GM12872 (cell line): ENCODE measurements around the gene OMP.

ENCODE experiments used
- TF ChIP-seq, protein P1 (sequence below): IDR thresholded peaks from 3 replicates; pipeline ENCODE4 v1.5.1; 2011; ENCODE audit warnings: low read depth, mild to moderate bottlenecking, low read length, moderate library complexity; ENCODE audit not compliant: insufficient read depth

The OMP gene

DNA sequence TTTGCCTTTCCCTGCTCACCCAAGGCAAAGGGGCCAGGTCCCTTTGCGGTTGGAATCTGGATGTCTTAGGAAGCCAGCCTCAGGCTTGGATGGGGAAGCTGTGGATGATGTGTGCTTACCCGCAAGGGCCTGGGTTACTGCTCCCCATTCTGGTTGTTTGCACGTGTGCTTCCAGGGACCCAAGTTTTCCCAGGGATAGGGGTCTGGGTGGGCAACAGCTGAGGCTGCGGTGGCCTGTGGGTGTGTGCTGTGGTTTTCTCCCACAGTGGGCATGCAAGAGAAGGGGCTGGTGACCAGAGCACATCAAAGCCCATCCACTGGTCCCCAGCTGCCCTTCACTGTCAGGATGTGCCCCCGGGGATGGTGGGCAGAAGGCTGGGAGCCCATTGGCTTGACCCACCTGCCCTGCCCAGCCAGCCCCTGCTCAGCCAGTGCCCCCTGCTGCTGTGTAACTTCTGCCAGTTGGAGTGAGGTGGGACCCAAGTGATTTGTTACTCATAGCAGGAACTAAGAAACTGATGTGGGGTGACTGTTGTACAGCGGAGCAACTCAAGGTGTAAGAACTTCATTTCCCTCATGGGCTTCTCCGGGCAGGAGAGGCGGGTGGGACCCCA is 32.6 kb upstream of the OMP start:
- TF ChIP-seq, protein P1, sequence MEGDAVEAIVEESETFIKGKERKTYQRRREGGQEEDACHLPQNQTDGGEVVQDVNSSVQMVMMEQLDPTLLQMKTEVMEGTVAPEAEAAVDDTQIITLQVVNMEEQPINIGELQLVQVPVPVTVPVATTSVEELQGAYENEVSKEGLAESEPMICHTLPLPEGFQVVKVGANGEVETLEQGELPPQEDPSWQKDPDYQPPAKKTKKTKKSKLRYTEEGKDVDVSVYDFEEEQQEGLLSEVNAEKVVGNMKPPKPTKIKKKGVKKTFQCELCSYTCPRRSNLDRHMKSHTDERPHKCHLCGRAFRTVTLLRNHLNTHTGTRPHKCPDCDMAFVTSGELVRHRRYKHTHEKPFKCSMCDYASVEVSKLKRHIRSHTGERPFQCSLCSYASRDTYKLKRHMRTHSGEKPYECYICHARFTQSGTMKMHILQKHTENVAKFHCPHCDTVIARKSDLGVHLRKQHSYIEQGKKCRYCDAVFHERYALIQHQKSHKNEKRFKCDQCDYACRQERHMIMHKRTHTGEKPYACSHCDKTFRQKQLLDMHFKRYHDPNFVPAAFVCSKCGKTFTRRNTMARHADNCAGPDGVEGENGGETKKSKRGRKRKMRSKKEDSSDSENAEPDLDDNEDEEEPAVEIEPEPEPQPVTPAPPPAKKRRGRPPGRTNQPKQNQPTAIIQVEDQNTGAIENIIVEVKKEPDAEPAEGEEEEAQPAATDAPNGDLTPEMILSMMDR, result no peak

DNA sequence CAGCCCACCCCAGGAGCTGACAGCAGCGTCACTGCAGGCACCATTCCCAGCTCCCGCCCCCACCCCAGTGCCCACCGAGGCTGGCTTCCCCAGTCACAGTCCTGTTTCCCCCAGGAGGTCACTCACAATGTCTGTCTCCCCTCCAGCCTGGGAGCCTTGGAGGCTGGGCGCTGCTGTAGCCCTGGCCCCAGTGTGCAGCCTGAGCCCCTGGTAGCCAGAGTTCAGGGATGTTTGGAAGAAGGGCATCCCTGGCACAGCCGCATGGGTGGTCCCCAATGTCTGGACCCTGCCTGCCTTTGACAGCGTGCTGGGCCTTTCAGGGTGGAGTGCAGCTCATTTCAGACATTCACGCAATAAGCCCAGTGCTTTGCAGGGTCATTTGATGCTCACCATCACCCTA is 31.6 kb upstream of the OMP start:
- TF ChIP-seq, protein P1, result no peak

DNA sequence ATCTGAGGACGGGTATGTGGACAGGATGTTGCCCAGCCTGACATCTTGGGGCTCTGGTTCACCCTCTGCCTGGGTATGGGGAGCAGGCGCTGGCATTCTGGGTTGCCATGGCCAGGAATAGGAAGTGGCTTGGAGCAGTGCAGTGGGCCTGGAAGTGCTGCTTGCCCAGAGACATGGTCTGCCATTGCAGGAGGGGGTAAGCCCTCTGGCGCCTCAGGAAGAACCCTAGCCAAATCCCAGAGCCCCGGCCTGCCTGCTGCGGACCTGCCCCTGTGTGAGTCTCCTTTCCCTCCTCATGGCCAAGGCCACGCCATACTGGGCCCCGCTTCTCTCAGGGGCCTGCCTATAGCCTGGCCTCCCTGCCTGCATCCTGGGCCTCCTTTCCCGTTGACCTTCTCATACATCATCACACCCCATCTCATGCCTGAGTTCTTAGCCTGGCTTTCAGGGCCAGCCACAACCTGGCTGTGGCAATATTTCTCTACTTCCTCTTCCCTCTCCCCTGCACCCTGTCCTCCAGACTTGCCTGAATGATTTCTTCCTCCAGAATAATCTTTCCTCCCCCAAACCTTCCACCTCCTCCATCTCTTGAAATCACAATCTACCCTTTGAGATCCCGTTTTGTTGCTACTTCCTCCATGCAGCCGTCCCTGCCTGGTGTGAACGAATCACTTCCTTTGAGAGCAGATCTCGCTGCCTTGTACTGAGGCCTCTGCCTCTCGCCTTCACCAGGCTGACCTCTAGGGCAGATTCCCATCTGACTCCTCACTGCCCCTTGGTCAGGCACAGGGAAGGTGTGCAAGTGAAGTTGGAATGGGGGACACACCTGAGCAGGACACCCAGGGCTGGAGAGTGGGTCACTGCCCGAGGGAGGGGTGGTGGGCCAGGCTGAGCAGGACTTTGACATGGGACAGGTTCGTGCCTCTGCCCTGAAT is 30.7 kb upstream of the OMP start:
- TF ChIP-seq, protein P1, result no peak

DNA sequence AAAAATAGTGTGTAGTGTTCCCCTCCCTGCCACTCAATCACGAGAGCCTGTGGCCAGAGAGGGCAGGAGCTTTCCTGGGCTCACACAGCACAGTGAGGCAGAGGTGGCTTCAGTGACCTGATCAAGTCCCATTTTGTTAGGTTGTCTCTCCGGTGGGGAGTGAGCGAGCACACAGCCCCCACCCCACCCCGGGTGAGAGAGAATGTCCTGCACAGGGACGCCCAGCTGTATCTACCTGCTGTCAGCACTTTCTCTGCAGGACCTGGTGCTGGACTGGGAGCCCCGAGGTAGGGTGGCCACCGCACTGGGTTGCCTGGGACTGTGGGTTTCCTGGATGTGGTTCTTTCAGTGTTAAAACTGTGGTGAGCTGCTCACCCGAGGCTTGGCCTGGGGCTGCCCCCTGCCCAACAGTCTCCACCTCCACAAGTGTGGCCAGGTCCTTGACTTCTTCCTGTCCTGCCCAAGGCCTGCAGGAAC is 29.8 kb upstream of the OMP start:
- TF ChIP-seq, protein P1, result no peak

DNA sequence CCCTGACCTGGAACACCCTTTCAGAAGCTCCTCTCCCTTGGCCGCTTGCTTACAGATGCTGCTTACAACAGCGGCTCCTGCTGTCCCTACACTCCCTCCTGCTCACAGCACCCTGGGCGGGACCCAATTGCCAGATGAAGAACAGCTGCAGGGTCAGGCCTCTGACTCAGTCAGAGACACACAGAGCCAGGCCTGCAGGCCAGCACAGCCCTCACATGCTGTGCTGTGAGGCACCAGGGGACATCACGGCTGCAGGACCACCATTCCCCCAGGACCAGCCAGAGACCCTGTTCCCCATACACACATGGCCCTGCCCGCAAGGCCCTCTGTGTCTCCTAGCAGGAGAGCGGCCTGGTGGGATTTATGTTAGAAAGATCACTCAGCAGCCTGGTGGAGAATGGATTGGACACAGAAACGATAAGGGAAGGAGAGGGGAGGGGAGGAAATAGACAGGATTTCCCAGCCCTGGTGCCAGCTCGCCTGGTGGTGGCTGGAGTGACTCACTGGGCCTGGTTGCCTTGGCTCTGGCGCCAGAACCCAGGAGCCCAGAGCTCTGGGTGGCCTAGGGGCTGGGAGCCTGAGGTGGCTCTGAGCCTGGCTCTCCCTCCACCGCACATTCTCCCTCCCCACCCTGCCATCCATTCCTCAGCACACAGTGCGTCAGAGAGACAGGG is 29.2 kb upstream of the OMP start:
- TF ChIP-seq, protein P1, result no peak

DNA sequence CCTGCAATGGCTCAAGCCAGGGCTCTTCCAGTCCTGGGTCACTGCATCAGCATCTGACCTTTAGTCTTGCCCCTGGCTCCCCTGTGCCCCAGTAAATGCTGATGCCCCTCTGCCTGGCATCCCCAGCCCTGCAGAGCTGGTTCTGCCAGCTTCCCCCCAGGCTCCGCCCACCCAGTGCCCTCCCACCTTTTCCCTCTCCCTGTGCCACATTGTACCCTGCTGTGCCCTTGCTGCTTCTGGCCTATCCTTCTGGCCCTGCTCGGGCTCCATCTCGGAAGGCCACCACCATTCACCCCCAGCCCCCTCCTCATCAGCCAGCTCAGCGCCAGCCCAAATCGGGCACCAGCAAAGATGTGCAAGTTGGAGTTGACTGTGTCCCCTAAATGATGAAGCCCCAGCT is 28.4 kb upstream of the OMP start:
- TF ChIP-seq, protein P1, result no peak

DNA sequence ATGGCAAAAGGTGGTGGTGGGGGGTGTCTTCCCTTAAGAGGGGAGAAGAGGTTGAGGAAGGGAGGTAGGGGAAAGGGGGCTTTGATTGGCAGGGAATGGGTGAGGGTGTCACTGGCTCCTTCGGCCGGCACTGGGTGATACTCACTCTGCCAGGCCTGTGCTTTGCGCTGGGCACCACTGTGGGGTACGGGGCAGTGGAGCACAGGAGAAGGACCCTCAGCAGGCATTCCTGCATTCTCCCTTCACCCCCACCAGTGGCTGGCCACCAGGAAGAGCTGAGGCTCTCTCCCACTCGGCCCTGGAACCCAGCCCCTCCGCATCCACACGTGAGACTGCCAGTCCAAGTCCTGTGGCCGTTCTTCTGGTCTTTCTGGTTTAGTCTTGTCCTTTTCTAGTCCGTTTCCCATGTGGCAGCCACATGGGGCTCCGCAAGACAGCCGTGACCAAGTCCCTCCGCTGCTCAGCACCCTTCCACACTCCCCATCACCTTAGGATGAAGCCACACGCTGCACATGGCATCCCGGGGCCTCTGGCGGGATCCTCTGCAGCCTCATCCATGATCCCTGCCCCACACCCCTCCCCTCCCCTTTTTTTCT is 27.9 kb upstream of the OMP start:
- TF ChIP-seq, protein P1, result no peak
